Left hindlimb (tissue), 1 donor: ENCODE measurements around the gene RAB2B.
"Not testable (repeated sequence)": the region's sequence is repeated elsewhere in the genome, so short reads cannot be mapped to it uniquely, and the experiment has no call there.

ENCODE experiments used
- DNase-seq: peaks from one replicate; pipeline ENCODE4 v3.0.0-alpha.2; 2018

Gene RAB2B

GRCh38 chr14:21486640-21487087, 9.9 kb upstream of the RAB2B start:
- no peak for DNase-seq

DNA sequence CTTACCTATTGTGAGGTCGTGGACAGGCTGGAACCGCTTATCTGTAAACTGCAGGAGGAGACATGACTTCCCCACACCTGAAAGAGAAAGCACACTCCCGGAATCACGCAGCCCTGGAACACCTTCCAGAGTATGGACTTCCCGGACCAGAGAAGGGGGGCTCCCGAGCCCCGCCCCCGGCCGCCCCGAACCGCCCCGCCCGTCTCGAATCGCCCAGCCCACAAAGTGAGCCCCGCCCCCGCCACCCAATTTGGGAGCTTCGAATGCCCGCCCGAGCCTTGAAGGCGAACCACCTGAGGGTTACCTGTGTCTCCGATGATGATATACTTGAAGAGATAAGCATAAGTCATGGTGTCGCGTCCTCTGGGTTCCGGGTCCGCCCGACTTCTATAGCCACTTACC, 235 bp downstream of the RAB2B start:
- no peak for DNase-seq

DNA sequence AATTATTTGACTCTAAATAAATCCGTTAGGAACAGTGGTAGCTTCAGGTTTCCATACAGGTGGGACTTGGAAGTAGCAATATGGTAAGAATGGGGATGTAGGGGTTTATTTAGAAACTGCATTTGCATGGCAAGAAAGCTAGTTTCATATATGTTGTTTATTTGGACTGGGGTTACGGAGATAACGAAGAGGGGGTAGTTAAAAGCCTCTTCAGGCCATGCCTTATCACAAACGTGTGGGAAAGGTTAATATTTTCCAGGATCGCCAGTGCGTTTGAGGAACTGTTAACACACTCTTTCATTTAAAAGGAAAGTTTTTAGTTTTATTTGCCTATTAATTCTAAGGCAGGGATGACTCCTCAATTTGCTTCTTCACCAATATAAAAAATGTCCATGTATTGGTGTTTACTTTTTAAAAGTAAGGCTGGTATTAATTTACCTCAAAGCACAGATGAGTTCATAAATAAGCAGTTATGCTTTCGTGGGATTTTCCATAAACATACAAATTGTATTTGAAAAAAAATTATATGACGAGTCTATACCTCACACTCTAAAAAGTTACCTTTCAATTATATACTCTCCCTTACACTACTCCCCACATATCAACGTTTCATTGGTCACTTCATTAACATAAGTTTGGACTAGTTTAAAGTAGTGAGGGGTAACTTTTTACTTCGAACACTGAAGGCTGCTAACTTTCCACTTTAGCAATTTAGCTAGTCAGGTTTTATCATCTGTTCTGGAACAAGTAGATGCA, 814 bp downstream of the RAB2B start:
- no peak for DNase-seq

DNA sequence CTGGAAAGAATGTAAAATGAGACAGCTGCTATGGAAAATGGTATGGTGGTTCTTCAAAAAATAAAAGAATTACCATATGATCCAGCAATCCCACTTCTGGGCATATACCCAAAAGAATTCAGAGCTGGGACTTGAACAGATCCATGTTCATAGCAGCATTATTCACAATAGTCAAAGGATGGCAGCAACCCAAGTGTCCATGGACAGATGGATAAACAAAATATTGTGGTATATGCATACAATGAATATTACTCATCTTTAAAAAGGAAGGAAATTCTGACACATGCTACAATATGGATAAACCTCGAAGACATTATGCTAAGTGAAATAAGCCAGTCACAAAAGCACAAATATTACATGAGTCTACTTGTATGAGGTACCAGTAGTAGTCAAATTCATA, 9.1 kb downstream of the RAB2B start:
- no peak for DNase-seq

GRCh38 chr14:21455912-21456667, 20.7 kb downstream of the RAB2B start, which contains the start of gene CHD8:
TSS of gene CHD8 (minus strand) at chr14:21456123. CDS start at chr14:21431643, 24,480 bp downstream.
- peak; percentile 100 for DNase-seq

- no peak for DNase-seq
Observed at GRCh38 chr14:21455592-21455911, 21.2 kb downstream of the RAB2B start.

DNA sequence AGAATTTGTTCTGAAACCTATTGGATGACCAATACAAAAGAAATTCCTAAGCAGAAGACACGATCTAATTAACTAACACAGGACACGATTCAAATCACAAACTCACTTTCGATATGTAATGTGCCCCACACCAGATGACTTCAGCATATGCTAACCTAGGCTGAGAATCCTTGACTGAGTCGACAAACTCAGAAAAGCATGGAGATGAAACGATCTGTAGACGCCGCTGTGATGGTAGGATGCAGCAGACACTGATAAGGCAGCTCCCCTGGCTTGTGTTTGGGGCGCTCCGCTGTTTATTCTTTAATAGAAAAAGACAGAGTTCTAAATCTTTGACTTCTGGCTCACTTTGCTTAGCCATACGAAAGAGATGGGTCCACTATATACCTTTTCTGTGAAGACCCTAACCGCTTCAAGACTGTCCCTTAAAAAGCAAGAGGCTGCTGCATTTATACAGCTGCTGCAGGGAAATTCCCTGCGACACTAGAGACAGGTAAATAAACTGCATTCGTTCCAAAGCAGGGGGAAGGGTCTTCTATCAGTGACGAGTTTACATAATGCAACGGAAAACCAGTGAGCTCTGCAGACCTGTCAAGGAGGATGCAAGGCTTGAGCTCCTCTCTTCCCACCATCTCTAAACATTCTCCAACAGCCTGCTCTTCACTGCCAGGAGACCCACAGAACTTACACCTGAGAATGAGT, 21.8 kb downstream of the RAB2B start:
- DNase-seq = no peak

- no peak for DNase-seq
Observed at GRCh38 chr14:21449899-21450216, 26.9 kb downstream of the RAB2B start.

DNA sequence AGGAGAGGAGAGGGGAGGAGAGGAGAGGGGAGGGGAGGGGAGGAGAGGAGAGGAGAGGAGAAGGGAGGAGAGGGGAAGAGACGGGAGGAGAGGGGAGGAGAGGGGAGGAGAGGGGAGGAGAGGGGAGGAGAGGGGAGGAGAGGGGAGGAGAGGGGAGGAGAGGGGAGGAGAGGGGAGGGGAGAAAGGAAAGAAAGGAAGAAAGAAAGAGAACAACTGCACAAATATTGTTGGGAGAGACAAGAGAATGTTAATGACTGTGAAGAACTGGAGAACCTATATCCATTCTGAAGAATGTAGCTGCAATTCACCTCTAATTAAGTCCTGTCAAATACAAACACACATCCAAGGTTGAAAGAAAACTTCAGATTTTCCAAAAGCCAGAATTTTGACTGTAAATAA, 34.1 kb downstream of the RAB2B start:
- not testable (repeated sequence) for DNase-seq

GRCh38 chr14:21440859-21441258, 35.9 kb downstream of the RAB2B start:
- no peak for DNase-seq

DNA sequence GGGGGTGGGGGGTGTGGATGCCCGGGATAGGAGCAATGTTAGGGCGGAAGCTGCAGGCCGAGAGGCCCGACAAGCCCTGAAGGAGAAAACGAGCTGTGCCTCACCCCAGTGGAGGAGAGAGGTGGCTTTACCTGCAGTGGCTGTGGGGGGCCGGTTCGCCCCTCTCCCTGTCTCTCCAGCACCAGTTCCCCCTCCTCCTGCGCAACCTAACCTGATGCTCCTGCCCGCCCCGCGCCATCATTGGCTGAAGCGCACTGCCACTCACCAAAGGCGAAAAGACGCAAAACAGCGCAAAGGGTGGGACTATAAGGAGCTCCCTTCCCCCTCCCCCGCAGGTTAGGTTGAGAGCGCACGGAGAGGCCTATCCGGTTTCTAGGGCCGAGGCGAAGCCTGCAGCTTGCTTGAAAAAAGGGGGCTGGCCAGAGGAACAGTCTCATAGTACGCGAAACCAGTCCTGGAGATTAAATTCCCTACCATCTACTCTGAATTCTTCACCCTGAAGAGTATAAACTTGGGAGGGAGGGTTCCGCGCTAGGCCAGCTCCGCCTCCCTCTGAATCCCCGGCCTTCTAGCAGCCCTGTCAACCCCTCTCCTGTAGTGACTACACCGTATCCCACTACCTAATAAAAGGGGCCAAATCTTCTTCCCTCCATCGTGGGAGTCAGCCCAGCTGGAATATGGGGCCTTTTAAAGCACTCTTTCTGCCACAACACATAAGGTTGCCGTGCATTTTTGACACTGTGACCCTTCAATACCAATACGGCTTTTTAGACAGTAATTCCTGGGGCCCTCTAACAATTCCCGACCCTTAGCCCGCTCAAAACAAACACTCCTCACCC, 39.5 kb downstream of the RAB2B start:
- DNase-seq = peak; percentile 99

- DNase-seq = no peak
Observed at GRCh38 chr14:21436567-21437062, 40.1 kb downstream of the RAB2B start.

DNA sequence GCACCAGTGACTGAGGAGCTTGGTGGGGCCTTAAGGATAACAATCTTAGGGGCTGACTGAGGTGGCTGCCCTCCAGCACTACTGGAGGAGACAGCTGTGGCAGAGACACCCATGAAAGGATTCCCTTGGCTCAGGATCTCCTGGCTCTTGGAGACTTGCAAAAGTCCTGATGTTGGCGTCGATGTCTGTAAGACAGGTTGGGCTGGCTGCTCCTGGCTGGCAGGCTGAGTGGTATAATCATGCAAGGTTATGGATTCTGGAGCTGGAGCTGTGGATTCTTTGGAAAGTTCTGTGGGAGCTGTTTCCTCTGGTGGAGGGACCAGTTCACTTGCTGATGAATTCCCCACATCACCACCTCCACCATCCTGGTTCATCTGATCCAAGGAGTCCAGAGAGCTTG, 45.6 kb downstream of the RAB2B start:
- DNase-seq = no peak

GRCh38 chr14:21428930-21429329, 47.8 kb downstream of the RAB2B start:
- no peak for DNase-seq

DNA sequence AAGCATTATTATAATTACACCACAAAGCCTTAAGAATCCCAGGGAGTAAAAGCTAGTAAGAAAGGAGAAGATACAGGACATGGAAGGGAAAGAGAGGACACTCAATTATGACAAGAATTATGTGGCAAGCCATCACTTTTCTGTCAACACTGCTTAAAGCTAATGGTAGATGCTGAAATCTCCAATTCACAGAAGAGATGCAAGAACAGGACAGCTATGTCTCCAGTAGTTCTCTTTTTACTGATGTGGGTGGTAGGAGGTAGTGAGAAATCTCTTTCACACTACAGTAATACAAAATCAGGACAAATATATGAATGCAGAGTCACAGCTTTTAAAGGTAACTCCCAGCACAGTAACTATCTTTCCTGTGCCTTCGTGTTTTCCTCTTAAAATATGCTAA, 50.1 kb downstream of the RAB2B start:
- no peak for DNase-seq

DNA sequence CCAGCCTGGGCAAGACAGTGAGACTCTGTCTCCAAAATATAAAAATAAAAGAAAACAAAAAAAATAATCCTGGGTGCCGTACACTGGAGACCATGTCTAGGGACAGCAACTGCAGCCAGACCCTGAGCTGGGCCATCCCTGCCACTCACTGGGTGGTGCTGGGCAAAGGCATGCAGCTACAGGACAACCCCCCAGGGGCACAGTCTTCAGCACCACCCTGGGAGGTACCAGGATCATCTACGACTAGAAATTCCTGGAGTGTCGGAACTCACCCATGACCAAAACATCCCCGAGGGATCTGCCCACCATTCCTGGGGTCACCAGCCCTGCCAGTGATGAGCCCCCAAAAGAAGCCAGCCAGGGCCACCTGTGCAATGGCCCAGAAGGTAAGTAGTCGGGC, 57.2 kb downstream of the RAB2B start:
- no peak for DNase-seq

GRCh38 chr14:21415329-21415728, 61.4 kb downstream of the RAB2B start:
- DNase-seq = no peak

DNA sequence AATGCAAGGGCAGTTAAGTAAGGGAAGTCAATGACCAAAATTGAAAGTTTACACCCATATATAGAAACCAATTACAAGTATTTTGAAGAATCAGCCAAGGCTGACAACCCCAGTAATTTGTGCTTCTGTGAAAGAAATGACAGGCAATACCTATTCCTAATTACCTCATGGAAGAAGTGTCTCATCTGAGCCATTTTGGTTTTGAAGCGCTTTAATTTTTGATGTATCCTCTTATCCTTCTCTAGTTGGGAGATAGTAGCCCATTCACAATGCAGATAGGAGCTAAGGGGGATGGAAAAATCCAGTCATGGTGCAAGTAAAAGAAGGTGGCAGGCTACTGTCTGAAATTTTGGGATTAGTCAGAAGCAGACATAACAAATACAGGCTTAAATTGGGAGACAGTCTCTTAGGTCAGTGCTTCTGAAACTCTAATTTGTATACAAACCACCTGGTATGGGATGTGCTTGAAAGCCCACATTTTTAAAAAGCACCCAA, 62.6 kb downstream of the RAB2B start:
- no peak for DNase-seq
